Activated CD4-positive, alpha-beta T cell treated with anti-CD3 and anti-CD28 coated beads, Interleukin-2, amount 10 ng/mL, durations not matched to agents 24 days and 14 days (primary cell): Measurements from ENCODE around the gene EEF2K. TPM values are rescaled to one million over a fixed set of nuclear protein-coding genes. Genes with fewer than 3 reads are reported as not detected.

ENCODE experiments used
- DNase-seq: peaks from one replicate; pipeline ENCODE4 v3.0.0; 2022
- H3K27ac Mint-ChIP-seq: one replicate; pipeline ENCODE4 v1.8.0; 2022; ENCODE audit warnings: mild to moderate bottlenecking, mixed read lengths
- H3K27me3 Mint-ChIP-seq: one replicate; pipeline ENCODE4 v1.8.0; 2022; ENCODE audit warnings: mixed read lengths
- H3K36me3 Mint-ChIP-seq: one replicate; pipeline ENCODE4 v1.8.0; 2022; ENCODE audit warnings: low read depth, mild to moderate bottlenecking, mixed read lengths
- H3K4me1 Mint-ChIP-seq: one replicate; pipeline ENCODE4 v1.8.0; 2021; ENCODE audit warnings: mixed read lengths
- H3K4me3 Mint-ChIP-seq: one replicate; pipeline ENCODE4 v1.8.0; 2022; ENCODE audit warnings: mild to moderate bottlenecking, moderate library complexity, mixed read lengths
- H3K9me3 Mint-ChIP-seq: one replicate; pipeline ENCODE4 v1.8.0; 2021; ENCODE audit warnings: mixed read lengths
- intact Hi-C: fragments of 100-400 bp; cut with micrococcal nuclease; formaldehyde crosslinking; loops from one replicate; pipeline ENCODE4 v1.15.1; 2023
- total RNA-seq: library from RNA; stranded (reverse); gene quantifications from 2 replicates; pipeline ENCODE4 v1.2.3, GENCODE V29; 2022

EEF2K gene
- total RNA-seq, 1 donor from 2014 or later, result 33.9 TPM

GRCh38 chr16:22321340-22322001, 115.4 kb downstream of the EEF2K start:
- Mint-ChIP-seq H3K4me3 (no peak overlapping the region), H3K36me3 (peaks cover 47% of the 10 kb centered on the region), H3K27ac (no peak overlapping the region), H3K9me3 (no peaks in the 10 kb centered on the region), H3K4me1 (peaks cover 5% of the 10 kb centered on the region), H3K27me3 (no peaks in the 10 kb centered on the region)
- DNase-seq, result peak; percentile 90
- intact Hi-C loops, result loop anchor here (1.0 kb wide), 1 partner anchor 53 kb away; the partner anchor contains the start of gene CDR2

DNA sequence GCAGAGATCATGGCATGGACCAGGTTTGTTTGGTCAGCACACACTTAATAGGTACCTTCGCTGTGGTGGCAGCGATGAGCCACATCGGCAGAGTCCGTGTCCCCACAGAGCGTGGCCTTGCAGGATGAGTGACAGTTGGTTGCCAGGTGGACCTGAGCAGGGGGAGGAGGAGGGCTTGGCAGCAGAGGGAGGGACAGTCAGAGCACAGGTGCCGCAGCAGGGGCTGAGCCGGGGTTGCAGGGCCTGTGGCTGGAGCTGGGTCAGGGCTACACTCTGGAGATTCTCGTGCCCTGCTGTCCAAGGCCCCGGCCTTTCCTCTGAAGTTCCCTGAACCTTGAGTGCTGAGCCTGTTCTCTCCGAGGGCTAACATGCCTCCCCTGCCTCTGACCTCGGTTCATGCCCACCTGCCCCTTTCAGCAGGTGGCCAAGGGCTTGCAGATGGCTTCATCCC, 116.0 kb downstream of the EEF2K start:
- no peaks in the 10 kb centered on the region for H3K27me3 Mint-ChIP-seq
- peaks cover 5% of the 10 kb centered on the region for H3K4me1 Mint-ChIP-seq
- no peaks in the 10 kb centered on the region for H3K9me3 Mint-ChIP-seq
- H3K27ac Mint-ChIP-seq, result no peak overlapping the region
- intact Hi-C loops, result no loop called here
- peaks cover 52% of the 10 kb centered on the region for H3K36me3 Mint-ChIP-seq
- H3K4me3 Mint-ChIP-seq, result no peak overlapping the region
- no peak for DNase-seq

DNA sequence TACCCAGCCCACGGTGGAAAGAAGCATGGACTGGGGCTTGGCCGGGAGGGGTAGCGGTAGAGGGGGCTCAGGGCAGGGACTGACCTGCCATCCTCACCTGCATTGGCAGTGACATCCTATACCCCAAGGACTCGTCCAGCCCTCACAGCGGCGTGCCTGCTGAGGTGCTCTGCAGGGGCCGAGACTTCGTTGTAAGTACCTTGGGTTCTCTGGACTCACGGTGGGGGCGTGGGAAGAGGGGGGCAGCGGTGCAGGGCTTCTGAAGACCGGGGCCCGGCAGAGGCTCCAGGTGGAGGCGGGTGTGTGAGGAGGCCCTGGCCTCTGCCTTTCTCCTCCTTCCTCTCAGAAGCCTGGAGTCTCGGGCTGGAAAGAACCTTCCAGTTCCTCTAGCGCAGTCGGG, 116.7 kb downstream of the EEF2K start:
- DNase-seq, result no peak
- Mint-ChIP-seq H3K36me3 (peaks cover 52% of the 10 kb centered on the region), H3K4me1 (peaks cover 5% of the 10 kb centered on the region), H3K27ac (no peak overlapping the region), H3K9me3 (no peaks in the 10 kb centered on the region), H3K4me3 (no peak overlapping the region), H3K27me3 (no peaks in the 10 kb centered on the region)
- intact Hi-C loops, result no loop called here

DNA sequence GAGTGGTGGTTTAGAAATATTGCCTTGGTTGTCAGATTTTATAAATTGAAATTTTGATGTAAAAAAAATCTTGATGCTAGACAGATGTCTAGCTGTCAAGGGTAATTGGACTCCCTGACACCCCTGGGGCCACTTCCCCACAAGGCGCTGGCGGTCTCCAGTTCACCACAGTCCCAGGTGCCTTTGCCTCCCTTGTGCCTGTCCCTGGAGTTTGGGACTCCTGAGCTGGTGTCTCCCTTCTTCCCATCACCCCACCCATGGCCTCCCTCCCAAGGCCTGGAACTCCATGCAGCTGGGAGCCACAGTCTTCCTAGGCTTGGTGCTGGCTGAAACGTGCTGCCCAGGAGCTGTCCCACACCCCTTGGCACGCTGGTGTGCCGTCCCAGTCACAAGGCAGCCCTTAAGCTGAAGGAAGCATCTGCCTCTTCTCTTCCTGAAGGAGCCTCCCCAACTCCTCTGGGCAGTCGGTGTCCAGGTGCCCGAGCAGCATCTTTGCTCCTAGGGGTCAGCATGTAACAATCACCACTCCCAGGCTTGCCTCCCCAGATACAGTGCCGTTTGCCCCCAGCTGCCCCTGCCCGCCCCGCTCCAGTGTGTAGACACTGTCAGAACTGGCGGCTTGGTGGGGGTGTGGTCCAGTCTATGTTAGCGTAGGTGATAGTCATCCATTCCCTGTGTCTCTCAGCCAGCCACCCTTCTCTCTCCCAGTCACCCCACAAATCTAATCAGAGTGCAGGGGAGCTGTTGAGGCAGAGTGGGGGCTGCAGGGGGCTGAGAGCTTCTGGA, 117.3 kb downstream of the EEF2K start:
- Mint-ChIP-seq H3K4me1 (peaks cover 5% of the 10 kb centered on the region), H3K4me3 (no peak overlapping the region), H3K9me3 (no peaks in the 10 kb centered on the region), H3K36me3 (peaks cover 57% of the 10 kb centered on the region), H3K27ac (no peak overlapping the region), H3K27me3 (no peaks in the 10 kb centered on the region)
- intact Hi-C loops, result no loop called here
- DNase-seq, result no peak

GRCh38 chr16:22323959-22324786, 118.1 kb downstream of the EEF2K start:
- Mint-ChIP-seq H3K4me3 (no peak overlapping the region), H3K9me3 (no peaks in the 10 kb centered on the region), H3K4me1 (peaks cover 5% of the 10 kb centered on the region), H3K36me3 (peaks cover 58% of the 10 kb centered on the region), H3K27me3 (no peaks in the 10 kb centered on the region), H3K27ac (no peak overlapping the region)
- no peak for DNase-seq
- intact Hi-C loops, result no loop called here

DNA sequence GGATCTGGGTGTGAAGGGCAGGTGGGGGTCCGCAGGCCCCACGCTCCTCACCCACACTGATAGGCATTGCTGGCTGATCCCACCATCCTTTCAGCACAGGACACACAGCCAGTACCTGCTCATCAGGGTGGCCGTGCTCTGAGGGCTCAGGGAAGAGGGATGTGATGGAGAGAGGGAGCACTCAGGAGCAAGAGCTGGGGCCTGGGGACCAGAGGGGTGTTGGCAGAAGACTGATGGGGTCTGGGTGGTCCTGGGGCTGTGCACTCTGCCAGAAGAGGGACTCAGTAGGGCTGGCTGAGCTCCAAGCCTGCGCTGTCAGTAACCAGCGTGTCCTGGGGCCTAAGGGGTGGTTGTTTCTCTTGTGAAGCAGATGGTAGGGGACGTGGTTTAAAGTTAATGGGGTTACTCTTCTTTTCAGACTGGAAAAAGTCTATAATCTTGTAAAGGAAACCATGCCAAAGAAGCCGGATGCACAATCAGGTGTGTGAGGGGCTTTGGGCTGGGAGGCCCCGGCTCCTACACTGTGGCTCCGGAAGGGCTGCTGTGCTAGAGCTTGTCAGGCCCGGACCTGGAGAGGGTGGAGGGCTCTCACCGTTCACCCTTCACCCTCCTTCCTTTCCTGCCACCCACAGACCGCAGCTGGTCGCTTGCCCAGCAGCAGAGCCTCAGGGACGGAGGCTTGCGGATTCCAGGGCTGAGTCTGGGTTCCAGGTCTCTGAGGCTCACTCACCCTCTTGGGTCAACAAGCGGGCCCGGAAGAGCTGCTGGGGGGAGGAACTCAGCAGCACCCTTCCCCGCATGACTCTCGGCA, 118.9 kb downstream of the EEF2K start:
- peaks cover 61% of the 10 kb centered on the region for H3K36me3 Mint-ChIP-seq
- intact Hi-C loops, result no loop called here

DNA sequence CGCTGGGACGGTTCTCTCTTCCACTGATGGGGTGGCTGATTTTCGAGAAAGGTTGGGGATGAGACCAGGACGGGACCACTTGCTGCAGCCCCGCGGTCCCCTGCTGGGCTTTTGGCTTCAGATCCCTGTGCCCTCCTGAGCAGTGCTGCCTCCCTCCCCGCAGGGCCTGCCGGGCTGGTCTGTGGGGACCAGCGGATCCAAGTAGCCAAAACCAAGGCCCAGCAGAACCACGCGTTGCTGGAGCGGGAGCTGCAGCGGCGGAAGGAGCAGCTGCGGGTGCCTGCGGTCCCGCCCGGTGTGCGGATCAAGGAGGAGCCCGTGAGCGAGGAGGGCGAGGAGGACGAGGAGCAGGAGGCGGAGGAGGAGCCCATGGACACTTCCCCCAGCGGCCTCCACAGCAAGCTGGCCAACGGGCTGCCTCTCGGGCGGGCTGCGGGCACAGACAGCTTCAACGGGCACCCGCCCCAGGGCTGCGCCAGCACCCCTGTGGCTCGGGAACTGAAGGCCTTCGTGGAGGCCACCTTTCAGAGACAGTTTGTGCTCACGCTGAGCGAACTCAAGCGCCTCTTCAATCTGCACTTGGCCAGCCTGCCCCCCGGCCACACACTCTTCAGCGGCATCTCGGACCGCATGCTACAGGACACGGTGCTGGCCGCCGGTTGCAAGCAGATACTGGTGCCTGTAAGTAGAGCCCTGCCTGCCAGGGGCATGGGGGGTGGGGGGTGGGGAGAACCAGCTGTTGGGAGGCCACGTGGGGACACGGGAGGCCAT, 119.7 kb downstream of the EEF2K start:
- intact Hi-C loops, result no loop called here
- Mint-ChIP-seq H3K27ac (no peak overlapping the region), H3K36me3 (peaks cover 64% of the 10 kb centered on the region), H3K9me3 (no peaks in the 10 kb centered on the region), H3K4me3 (no peak overlapping the region), H3K4me1 (peaks cover 8% of the 10 kb centered on the region), H3K27me3 (no peaks in the 10 kb centered on the region)
- DNase-seq, result no peak

More for the DNA sequence above, 118.9 kb downstream of the EEF2K start:
- DNase-seq, result no peak
- H3K9me3 Mint-ChIP-seq, result no peaks in the 10 kb centered on the region
- H3K4me3 Mint-ChIP-seq, result no peak overlapping the region
- H3K27ac Mint-ChIP-seq, result no peak overlapping the region
- H3K4me1 Mint-ChIP-seq, result peaks cover 5% of the 10 kb centered on the region
- no peaks in the 10 kb centered on the region for H3K27me3 Mint-ChIP-seq

DNA sequence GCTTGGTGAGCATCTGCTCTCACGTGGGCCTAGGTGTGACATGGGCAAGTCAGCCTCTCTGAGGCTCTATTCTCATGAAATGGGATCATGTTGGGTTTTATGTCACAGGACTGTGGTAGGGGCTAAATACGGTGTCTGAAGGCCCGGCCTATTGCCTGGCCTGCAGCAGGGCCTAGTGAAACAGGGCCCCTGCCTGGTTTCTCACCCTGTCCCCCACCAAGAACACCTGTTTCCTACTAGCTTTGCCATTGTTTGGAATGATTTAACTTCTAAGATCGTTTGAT, 120.2 kb downstream of the EEF2K start:
- Mint-ChIP-seq H3K36me3 (peaks cover 61% of the 10 kb centered on the region), H3K9me3 (no peaks in the 10 kb centered on the region), H3K27me3 (no peaks in the 10 kb centered on the region), H3K27ac (no peak overlapping the region), H3K4me3 (no peak overlapping the region), H3K4me1 (peaks cover 4% of the 10 kb centered on the region)
- intact Hi-C loops, result no loop called here
- no peak for DNase-seq

- Mint-ChIP-seq H3K36me3 (peaks cover 64% of the 10 kb centered on the region), H3K27me3 (no peaks in the 10 kb centered on the region), H3K27ac (no peak overlapping the region), H3K9me3 (no peaks in the 10 kb centered on the region), H3K4me3 (no peak overlapping the region), H3K4me1 (peaks cover 4% of the 10 kb centered on the region)
- no peak for DNase-seq
- intact Hi-C loops, result no loop called here
Measured at GRCh38 chr16:22326771-22327445, 120.8 kb downstream of the EEF2K start.

GRCh38 chr16:22327446-22327775, 121.3 kb downstream of the EEF2K start:
- Mint-ChIP-seq H3K4me1 (peaks cover 4% of the 10 kb centered on the region), H3K27me3 (no peaks in the 10 kb centered on the region), H3K27ac (no peak overlapping the region), H3K36me3 (peaks cover 65% of the 10 kb centered on the region), H3K9me3 (no peaks in the 10 kb centered on the region), H3K4me3 (no peak overlapping the region)
- intact Hi-C loops, result no loop called here
- DNase-seq, result no peak

GRCh38 chr16:22328081-22328725, 122.1 kb downstream of the EEF2K start:
- no peaks in the 10 kb centered on the region for H3K9me3 Mint-ChIP-seq
- peaks cover 67% of the 10 kb centered on the region for H3K36me3 Mint-ChIP-seq
- H3K27me3 Mint-ChIP-seq, result no peaks in the 10 kb centered on the region
- H3K4me1 Mint-ChIP-seq, result peaks cover 4% of the 10 kb centered on the region
- no peak overlapping the region for H3K4me3 Mint-ChIP-seq
- H3K27ac Mint-ChIP-seq, result no peak overlapping the region
- no peak for DNase-seq
- intact Hi-C loops, result no loop called here

GRCh38 chr16:22329199-22329695, 123.2 kb downstream of the EEF2K start:
- peaks cover 70% of the 10 kb centered on the region for H3K36me3 Mint-ChIP-seq

More at GRCh38 chr16:22329199-22329695, 123.2 kb downstream of the EEF2K start:
- no peak overlapping the region for H3K4me3 Mint-ChIP-seq
- no peaks in the 10 kb centered on the region for H3K27me3 Mint-ChIP-seq
- no peak for DNase-seq
- peaks cover 4% of the 10 kb centered on the region for H3K4me1 Mint-ChIP-seq
- no peaks in the 10 kb centered on the region for H3K9me3 Mint-ChIP-seq
- intact Hi-C loops, result no loop called here
- peak overlapping the region; percentile 8 for H3K27ac Mint-ChIP-seq
